Kidney (tissue), 14 donors: ENCODE results near the gene DEFB114. TPM values are rescaled to one million over a fixed set of nuclear protein-coding genes. Genes with fewer than 3 reads are reported as not detected.

Source experiments
- DNase-seq, 5 donors: peaks; one replicate each; pipeline ENCODE4 v3.0.0-alpha.2; 2013 to 2020
- FAIRE-seq: peaks from 2 replicates; lab custom pipeline; 2012; peaks lifted over from hg19 to GRCh38; lab: Jason Lieb, UNC
- H3K27ac ChIP-seq, 2 donors: one replicate each; pipeline ENCODE4 v1.7.0; 2013; ENCODE audit warnings: low read depth in 2 of 2, low read length in 2 of 2, inconsistent platforms in 1 of 2
- H3K27me3 ChIP-seq: one replicate; pipeline ENCODE4 v1.7.1; 2013; ENCODE audit warnings: low read length, inconsistent platforms; ENCODE audit not compliant: control insufficient read depth, insufficient read depth
- H3K36me3 ChIP-seq, 3 donors: one replicate each; pipeline versions ENCODE4 v1.7.0 to v1.7.1; 2013; ENCODE audit warnings: low read length in 3 of 3, control low read depth in 1 of 3, inconsistent platforms in 1 of 3; ENCODE audit not compliant: insufficient read depth in 3 of 3, control insufficient read depth in 2 of 3
- H3K4me1 ChIP-seq, 3 donors: one replicate each; pipeline versions ENCODE4 v1.7.0 to v1.7.1; 2013; ENCODE audit warnings: low read length in 3 of 3, inconsistent platforms in 1 of 3, low read depth in 1 of 3; ENCODE audit not compliant: control insufficient read depth in 2 of 3, insufficient read depth in 2 of 3
- H3K4me3 ChIP-seq, 3 donors: one replicate each; pipeline versions ENCODE4 v1.7.0 to v1.8.1; 2013; ENCODE audit warnings: low read length in 3 of 3, control low read depth in 1 of 3, inconsistent platforms in 1 of 3
- H3K9ac ChIP-seq, 3 donors: one replicate each; pipeline versions ENCODE4 v1.7.0 to v1.7.1; 2013; ENCODE audit warnings: low read length in 3 of 3, control low read depth in 1 of 3, inconsistent platforms in 1 of 3
- H3K9me3 ChIP-seq, 3 donors: one replicate each; pipeline versions ENCODE4 v1.7.0 to v1.7.1; 2013; ENCODE audit warnings: low read length in 3 of 3, control low read depth in 1 of 3, inconsistent platforms in 1 of 3; ENCODE audit not compliant: control insufficient read depth in 2 of 3, insufficient read depth in 1 of 3
- CTCF ChIP-seq: IDR thresholded peaks from 3 replicates; pipeline ENCODE4 v1.5.1; 2012; ENCODE audit warnings: mild to moderate bottlenecking, moderate library complexity, borderline replicate concordance; ENCODE audit not compliant: insufficient read depth; ENCODE audit errors: extremely low read depth
- intact Hi-C: fragments of 100-400 bp; cut with DNase I; formaldehyde crosslinking; loops from one replicate; pipeline ENCODE4 v1.11.1; 2022
- polyA plus RNA-seq: library from polyadenylated mRNA; stranded (reverse); fragments of 350-450 nt; fragmentation: Illumina TruSeq; extraction: RNeasy Lipid Tissue Mini Kit (QIAGEN cat#74804); gene quantifications from one replicate; pipeline ENCODE4 v1.2.3, GENCODE V29; 2014; ENCODE audit warnings: low read depth, low replicate concordance; ENCODE audit not compliant: insufficient read depth
- total RNA-seq: library from RNA; stranded (reverse); fragmentation: NEBNext Ultra II Directional; extraction: Animal tissue kit (Norgen Biotek cat#: 25700); gene quantifications from one replicate; pipeline ENCODE4 v1.2.1, GENCODE V29; 2021
- donor health status: control.
- donor health status: control.
- donor health status: control.
- donor health status: control.
- donor health status: control.
- donor health status: DM: yes; HTN: yes; CAD: no.
- donor health status: Normal renal cell carcinoma (clear cell type).

The DEFB114 gene
- total and polyA plus RNA-seq, 2 donors from 2014 or later = not detected

- Histone ChIP-seq H3K27ac (no peak overlapping the region), H3K27me3 (no peaks in the 10 kb centered on the region), H3K4me3 (no peak overlapping the region), H3K4me1 (no peaks in the 10 kb centered on the region), H3K9ac (no peak overlapping the region), H3K9me3 (no peaks in the 10 kb centered on the region), H3K36me3 (no peaks in the 10 kb centered on the region)
- TF ChIP-seq CTCF = no peak
- no peak for DNase-seq
- intact Hi-C loops = no loop called here
- FAIRE-seq = no peak
Observed at GRCh38 chr6:49958180-49958579, 5.8 kb downstream of the DEFB114 start.

- intact Hi-C loops = no loop called here
- Histone ChIP-seq H3K9me3 (no peaks in the 10 kb centered on the region), H3K27ac (no peak overlapping the region), H3K4me1 (no peaks in the 10 kb centered on the region), H3K36me3 (no peaks in the 10 kb centered on the region), H3K27me3 (no peaks in the 10 kb centered on the region), H3K9ac (no peak overlapping the region), H3K4me3 (no peak overlapping the region)
- DNase-seq (no peak), FAIRE-seq (no peak)
- TF ChIP-seq CTCF = no peak
Observed at GRCh38 chr6:49955847-49956246, 8.1 kb downstream of the DEFB114 start.

GRCh38 chr6:49951926-49952325 lies 12.0 kb downstream of the DEFB114 start:
- DNase-seq (no peak), FAIRE-seq (no peak)
- Histone ChIP-seq H3K4me1 (no peaks in the 10 kb centered on the region), H3K36me3 (no peaks in the 10 kb centered on the region), H3K4me3 (no peak overlapping the region), H3K9ac (no peak overlapping the region), H3K27ac (no peak overlapping the region), H3K9me3 (no peaks in the 10 kb centered on the region), H3K27me3 (no peaks in the 10 kb centered on the region)
- intact Hi-C loops = no loop called here
- TF ChIP-seq CTCF = no peak

- no peaks in the 10 kb centered on the region for H3K4me1 ChIP-seq
- H3K9me3 ChIP-seq = no peaks in the 10 kb centered on the region
- intact Hi-C loops = no loop called here
- no peak overlapping the region for H3K4me3 ChIP-seq
- H3K27ac ChIP-seq = no peak overlapping the region
- no peaks in the 10 kb centered on the region for H3K36me3 ChIP-seq
- H3K9ac ChIP-seq = no peak overlapping the region
- no peak for TF ChIP-seq CTCF
- DNase-seq = no peak
- no peak for FAIRE-seq
- H3K27me3 ChIP-seq = no peaks in the 10 kb centered on the region
Observed at GRCh38 chr6:49950415-49950751, 13.6 kb downstream of the DEFB114 start.
